ENCODE data around the gene TRPC6.
"Not testable (repeated sequence)": the region's sequence is repeated elsewhere in the genome, so short reads cannot be mapped to it uniquely, and the experiment has no call there.

The TRPC6 gene

GRCh38 chr11:101446238-101446637 lies 137.6 kb downstream of the TRPC6 start:
- DNase-seq: no peak

GRCh38 chr11:101445761-101446160 lies 138.0 kb downstream of the TRPC6 start:
- no peak for DNase-seq

GRCh38 chr11:101444851-101445250 lies 139.0 kb downstream of the TRPC6 start:
- no peak for DNase-seq

- no peak for DNase-seq
Measured at GRCh38 chr11:101444164-101444563, 139.6 kb downstream of the TRPC6 start.

- no peak for DNase-seq
Measured at GRCh38 chr11:101442936-101443521, 140.8 kb downstream of the TRPC6 start.

- DNase-seq: no peak
Measured at GRCh38 chr11:101442171-101442570, 141.6 kb downstream of the TRPC6 start.

GRCh38 chr11:101441747-101442146 lies 142.1 kb downstream of the TRPC6 start:
- DNase-seq: no peak

GRCh38 chr11:101439488-101439887 lies 144.3 kb downstream of the TRPC6 start:
- DNase-seq: no peak

GRCh38 chr11:101438708-101439107 lies 145.1 kb downstream of the TRPC6 start:
- DNase-seq: not testable (repeated sequence)

- no peak for DNase-seq
Measured at GRCh38 chr11:101438126-101438525, 145.7 kb downstream of the TRPC6 start.

GRCh38 chr11:101436511-101437142 lies 147.2 kb downstream of the TRPC6 start:
- no peak for DNase-seq

GRCh38 chr11:101435408-101435973 lies 148.3 kb downstream of the TRPC6 start:
- no peak for DNase-seq

GRCh38 chr11:101434026-101434643 lies 149.7 kb downstream of the TRPC6 start:
- DNase-seq: no peak

GRCh38 chr11:101433151-101433550 lies 150.7 kb downstream of the TRPC6 start:
- no peak for DNase-seq

- no peak for DNase-seq
Measured at GRCh38 chr11:101429703-101430540, 153.9 kb downstream of the TRPC6 start.

GRCh38 chr11:101428918-101429317 lies 154.9 kb downstream of the TRPC6 start:
- no peak for DNase-seq

GRCh38 chr11:101407324-101407723 lies 176.5 kb downstream of the TRPC6 start:
- no peak for DNase-seq
